Measurements from ENCODE around the gene XPC.

XPC gene

DNA sequence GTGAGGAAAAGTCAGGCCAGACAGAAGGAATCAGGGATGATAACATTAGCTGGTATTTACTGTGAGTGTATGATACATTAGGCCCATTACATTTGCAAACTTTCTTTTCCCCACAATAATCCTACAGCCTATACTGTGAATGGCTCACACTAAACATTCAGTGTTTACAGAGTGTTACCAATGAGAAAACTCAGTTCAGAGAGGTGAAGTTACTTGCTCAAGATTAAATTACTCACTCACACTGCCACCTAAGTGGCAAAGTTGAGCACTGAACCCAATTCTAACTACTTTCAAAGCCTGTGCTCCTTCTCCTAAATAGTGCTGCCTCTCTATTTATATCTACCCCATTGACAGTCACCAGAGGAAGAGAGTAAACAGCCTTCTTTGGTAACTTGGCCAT, 8.5 kb downstream of the XPC start:
- no peak for DNase-seq

DNA sequence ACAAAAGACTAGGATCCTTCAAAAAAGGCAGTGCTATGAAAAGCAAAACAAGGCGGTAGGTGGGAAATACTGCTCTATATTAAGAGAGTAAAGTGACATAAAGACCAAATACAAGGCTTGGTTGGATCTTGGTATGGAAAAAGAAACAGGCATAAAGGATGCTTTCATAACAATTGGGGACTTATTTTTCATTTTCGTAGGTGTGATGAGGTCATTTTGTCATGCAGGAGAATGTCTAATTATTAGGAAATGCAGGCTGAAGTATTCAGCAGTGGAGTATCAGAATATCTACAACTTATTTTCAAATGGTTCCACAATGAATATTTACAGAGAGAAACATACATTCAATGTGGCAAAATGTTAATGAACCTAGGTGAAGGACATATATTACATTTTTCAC, 9.0 kb downstream of the XPC start:
- no peak for DNase-seq

DNA sequence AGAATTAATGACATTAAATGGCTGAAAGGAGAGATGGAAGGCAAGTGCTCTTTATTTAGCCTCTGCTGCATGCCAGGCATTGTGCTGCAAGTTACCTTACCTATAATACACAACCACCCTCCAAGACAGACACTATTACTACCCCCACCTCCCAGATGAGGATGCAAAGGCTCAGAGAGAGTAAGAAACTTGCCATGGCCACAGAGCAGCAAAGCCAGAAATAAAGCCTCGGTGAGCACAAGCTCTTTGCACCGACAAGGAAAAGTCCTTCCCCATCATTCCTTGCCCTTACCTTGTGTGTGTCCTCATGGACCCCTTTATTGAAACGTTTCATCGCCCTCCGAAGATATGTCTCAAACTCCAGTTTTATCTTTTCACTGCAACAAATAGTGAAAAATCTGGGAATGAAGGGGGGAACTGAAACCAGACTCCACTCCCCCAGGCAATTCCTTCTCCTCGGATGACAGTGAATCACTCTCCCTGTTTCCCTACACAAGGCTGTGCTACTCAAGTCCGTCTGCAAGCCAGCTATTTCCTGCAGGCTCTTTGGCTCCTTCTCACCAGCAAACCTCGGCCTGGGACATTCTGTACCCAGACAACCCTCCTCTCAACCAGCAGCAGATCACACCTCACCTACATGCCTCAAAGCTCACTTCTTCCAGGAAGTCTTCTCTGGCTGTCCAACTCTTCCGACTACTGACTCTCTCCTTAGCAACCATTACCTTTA, 11.4 kb downstream of the XPC start:
- no peak for DNase-seq

DNA sequence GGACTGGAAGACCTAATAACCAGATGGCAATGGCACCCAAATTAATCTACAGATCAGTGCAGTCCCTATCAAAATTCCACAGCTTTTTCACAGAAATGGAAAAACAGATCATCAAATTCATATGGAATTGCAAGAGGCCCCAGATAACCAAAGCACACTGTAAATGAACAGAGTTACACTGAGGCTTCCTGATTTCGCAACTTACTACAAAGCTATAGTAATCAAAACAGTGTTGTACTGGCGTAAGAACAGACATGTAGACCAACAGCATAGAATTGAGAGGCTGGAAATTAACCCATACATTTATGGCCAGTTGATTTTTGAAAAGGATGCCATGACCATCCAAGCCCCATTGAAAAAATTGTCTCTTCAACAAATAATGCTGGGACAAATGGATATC, 16.2 kb downstream of the XPC start:
- no peak for DNase-seq

DNA sequence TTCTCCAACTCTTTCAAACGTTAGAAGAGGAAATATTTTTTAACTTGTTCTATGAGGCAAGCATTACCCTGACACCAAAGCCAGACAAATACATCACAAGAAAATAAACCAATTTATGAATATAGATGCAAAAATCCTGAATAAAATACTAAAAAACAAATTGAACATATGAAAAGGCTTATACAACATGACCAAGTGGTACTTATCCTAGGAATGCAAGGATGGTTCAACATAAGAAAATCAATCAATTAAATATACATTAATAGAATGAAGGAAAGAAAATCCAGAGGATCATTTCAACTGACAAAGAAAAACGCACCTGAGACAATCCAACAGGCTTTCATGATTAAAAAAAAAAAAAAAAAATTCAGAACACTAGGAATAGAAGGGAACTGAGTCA, 17.1 kb downstream of the XPC start:
- DNase-seq, result no peak

DNA sequence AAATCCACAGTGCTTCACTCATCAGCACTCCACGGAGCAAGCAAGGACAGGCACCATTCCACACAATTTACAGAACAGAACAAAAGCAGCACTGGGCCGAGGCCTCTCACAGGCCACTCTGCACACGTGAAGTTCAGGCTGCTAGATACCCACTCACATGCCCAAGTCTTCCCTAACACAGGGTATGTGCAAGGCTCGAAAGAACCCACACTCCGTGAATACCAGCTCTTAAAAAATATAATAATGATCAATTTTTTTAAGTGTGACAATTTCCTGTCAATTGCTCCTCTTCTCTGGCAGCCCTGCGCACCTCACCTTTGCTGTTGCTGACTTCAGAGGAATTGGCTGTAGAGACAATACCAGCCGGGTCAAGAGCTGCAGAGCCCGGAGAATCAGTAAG, 19.0 kb downstream of the XPC start:
- no peak for DNase-seq

DNA sequence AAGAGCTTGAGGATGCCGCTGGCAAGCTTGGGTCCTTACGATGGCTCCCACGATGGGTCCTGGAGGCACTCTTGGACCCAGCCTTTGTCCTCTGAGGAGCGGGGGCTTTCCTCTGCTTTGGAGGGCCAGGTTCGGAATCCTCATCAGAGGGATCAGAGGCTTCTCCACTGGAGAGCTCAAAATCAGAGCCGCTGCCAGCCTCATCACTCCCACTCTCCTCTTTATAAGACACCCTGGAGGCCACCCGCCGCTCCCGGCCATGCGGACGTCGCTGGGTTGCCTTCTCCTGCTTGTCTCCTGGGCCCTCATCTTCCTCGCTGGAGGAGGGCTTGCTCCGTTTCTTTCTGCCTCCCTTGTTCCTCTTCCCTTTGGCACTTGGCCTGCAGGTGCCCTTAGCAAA, 20.0 kb downstream of the XPC start:
- no peak for DNase-seq

DNA sequence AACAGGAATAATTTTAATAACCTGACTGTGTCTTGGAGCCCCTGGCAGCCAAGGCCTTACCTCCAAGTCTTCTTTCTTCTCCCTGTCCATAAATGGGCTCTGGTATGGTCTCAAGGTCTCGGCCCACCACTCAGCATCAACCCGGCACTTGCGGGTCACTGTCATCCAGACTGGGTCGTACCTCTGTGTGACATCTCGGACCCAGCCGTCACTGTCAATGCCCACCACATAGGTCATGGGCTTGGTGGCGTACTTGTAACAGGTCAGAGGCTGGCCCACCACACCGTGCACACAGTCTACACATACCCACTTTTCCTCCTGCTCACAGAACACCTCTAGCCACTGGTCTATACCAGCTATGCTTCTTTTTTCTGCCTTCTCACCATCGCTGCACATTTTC, 20.4 kb downstream of the XPC start:
- no peak for DNase-seq

DNA sequence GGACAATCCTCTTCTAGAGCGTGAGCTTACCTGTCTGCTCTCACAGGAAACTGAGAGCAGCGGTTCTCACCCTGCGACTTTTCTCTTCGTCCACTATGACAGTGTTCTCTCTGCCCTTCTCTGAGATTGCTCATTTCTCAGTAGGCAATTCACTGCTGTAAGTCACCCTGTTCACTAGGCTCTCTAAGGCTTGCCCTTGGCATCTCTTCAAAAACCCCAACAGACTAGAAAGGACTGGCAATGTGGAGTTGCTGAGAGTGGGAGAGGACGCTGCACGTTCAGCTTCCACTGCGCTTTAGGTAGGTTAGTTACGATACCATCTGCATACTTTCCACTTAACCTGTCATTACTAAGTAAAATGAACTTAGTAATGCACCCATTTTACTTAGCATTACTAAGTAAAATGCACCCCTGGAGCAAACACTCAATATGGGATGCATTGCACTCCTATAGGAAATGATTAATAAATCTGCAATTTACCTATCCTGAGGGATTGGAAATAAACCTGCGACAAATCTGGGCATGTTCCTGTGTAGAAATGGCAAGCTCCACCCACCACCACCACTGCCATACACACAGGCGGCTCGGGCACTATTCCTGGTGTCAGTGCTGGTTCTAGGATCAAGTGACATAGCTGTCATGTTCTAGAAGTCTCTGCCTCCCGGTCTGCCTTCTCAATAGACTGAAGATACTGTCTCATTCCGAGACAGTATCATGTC, 21.4 kb downstream of the XPC start:
- no peak for DNase-seq

DNA sequence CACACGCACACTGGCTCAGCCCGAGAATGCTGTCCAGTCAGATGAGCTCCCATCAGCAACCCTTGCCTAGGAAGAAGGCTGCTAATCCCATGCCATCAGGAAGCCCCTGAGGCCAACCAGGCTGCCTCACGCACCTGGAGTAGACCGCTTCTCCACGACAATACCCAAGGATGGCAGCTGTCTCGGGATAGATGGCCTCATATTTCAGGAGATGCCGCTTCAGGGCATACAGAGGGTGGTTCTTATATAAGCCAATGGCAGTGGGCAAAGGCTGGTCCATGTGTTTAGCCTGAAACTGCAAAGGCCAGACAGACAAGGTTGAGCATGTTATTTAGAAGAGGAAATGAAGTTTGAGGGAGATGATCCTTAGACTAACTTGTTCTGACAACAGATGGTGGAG, 22.2 kb downstream of the XPC start:
- no peak for DNase-seq

DNA sequence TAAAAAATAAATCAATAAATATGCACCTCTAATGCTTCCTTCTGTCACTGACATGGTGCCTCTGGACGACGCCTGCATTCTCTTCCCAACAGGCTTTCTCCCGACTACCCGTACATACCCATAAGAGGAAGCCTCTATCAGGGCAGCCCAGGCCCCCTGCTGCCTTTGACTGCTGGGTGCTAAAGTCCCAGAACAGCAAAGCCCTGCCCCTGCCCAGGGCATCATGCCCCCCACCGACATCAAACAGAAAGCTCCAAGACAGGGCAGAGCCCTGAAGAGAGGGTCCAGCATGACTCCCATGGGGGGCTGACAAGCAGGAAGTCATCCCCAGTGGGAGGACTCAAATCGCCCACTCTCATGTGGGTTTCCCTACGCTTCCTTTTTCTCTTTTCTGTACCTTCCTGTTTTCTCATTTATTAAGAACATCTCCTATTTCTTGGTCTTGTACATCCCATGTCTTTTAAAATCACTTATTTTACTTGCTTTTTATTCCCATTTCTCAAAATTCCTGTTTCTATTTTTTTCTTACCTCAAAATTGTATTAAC, 23.4 kb downstream of the XPC start:
- no peak for DNase-seq

DNA sequence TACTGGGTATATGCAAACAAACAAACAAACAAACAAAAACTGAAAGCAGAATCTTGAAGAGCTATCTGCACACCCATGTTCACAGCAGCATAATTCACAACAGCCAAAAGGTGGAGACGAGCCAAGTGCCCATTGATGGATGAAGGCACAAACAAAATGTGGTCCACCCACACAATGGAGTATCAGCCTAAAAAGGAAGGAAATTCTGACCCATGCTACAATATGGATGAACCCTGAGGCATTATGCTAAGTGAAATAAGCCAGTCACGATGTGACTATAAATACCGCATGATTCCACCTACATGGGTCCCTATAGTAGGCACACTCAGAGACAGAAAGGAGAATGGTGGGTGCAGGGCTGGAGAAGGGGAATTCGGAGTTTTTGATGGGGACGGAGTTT, 24.1 kb downstream of the XPC start:
- DNase-seq, result no peak

DNA sequence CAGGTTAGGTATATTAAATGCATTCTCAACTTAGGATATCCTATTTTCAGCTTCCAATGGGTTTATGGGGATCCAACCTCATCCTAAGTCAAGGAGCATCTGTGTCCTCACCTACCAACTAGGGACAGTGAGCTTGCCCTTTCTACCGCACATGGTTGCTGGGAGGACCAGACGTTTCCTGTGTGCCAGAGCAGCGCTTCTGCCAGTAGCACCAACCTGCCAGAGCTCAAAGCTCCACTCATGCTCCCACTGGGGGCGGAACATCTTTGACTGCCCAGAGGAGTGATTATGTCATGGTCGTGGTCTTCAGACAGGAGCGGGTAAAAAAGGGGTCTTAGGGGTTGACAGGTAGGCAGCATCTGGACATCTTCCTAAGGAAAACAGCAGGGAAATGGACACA, 24.7 kb downstream of the XPC start:
- no peak for DNase-seq

DNA sequence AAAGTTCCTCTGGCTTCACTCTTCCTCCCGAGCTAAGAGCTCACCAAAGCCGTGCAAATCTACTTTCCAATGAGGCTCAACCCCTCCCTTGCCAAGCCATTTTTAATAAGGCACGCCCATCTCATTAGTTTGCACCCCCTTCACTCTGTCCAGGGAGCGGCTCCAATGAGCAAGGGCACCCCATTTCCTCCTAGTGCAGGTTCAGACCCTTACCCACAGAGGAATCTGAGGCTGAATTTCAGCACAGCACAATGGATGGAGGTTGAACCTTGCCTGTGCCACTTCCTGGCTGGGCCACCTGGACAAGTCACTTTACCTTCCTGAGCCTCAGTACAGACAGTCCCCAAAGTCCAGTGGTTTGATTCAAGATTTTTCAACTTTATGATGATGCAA, 25.4 kb downstream of the XPC start:
- DNase-seq, result no peak

DNA sequence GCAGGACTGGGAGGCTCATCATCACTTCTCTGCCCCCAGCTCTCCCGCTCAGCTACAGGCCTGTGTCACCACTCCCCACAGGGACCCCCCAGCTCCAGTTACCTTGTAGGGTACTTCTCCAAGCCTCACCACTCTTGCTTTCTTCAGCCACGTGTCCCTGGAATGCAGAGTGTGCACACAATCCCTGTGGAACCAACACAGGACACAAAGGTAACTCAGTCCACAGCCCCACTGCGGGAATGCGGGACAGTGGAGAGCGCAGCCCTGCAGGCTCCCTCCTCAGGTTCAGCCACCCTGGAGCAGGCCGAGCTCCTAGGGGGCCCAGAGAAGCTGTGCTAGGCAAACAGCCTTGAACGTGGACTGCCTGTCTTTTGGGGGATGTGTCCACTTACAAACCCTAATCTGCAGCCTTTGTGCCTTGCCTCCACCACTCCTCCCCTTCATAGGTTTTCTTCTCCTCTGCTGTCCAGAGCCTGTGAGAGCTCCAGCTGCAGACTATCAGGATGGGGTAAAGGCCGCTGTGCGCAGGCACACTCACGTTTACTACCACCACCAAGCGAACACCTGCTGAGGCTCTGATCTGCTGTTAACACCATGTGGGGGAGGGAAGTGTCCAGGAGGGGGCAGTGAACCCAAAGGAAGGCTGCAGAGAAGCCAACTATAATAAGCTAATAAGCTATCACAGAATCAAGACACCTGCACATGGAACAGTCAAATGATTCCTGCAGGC, 26.0 kb downstream of the XPC start:
- DNase-seq, result no peak

DNA sequence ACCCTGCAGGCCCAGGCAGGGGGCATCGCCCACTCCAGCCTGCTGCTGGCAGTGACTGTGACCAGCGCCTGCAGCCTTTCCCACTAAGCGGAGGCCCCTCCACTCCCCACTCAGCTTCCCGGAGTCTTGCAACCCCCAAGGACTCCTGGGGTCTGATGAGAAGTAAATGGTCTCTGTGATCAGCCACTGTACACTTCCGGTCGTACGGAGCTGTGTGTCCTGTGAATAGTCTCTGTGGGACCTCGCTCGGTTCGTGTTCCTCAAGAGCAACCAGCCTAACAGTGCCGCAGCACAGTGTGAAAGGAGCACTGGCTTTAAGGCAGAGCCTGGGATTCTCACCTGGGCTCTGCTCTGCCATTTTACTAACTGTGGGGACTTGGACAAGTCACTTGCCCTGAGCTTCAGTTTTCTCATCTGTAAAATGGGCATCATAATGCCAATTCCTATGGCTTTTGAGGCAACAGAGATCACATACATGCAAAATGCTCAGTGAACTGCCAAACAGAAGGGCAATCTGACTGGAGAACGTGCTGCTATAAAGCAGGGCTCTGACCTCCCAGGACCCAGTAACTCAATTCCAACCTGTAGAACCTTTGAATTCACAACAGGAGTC, 26.8 kb downstream of the XPC start:
- DNase-seq, result no peak

DNA sequence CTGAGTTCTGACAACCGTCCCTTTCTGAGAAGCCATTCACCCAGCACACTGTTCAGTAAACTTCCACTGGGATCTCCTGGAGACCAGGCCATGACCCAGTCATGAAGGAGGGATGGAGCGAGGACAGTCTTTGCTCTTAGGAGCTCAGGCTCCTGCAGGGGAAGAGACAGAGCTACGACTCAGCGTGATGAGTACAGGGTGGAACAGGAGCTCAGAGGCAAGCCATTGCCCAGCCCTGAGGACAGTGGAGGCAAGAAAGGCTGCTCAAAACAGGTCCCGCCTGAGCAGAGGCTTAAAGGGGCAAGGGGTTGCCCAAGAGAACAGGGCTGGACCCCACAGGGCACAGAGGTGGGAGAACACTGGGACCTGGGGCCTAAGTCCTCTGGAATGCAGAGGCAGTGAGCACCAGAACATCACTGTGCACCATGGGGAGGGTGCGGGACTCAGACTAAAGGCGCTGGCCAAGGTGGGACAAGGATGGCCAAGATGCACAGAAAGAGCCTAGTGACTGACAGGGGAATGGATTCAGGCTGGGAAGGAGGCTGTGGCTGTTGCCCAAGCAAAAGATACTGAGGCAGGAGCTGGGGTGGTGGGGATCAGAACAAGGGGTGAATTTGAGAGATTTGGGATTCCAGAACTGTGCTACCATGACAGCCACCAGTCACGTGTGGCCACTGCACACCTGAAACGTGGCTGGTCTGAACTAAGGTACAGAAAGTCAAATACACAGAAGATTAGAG, 27.7 kb downstream of the XPC start:
- no peak for DNase-seq

DNA sequence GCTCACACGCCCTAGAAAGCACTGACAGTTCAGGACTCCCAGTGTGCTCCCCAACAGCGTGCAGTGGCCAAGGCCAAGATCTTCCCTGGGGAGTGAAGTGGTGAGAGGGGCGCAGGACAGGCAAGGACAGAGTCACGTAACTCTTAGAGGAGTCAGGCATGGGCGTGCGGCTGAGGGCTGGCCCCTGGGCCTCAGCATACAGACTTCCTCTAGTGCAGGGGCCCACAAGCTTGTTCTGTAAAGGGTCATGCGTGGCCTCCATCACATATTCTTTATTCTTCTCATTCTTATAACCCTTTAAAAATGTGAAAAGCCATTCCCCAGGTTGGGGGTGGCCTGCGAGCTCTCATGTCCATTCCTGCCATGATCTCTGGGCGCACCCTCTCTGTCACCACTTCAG, 28.3 kb downstream of the XPC start:
- no peak for DNase-seq

DNA sequence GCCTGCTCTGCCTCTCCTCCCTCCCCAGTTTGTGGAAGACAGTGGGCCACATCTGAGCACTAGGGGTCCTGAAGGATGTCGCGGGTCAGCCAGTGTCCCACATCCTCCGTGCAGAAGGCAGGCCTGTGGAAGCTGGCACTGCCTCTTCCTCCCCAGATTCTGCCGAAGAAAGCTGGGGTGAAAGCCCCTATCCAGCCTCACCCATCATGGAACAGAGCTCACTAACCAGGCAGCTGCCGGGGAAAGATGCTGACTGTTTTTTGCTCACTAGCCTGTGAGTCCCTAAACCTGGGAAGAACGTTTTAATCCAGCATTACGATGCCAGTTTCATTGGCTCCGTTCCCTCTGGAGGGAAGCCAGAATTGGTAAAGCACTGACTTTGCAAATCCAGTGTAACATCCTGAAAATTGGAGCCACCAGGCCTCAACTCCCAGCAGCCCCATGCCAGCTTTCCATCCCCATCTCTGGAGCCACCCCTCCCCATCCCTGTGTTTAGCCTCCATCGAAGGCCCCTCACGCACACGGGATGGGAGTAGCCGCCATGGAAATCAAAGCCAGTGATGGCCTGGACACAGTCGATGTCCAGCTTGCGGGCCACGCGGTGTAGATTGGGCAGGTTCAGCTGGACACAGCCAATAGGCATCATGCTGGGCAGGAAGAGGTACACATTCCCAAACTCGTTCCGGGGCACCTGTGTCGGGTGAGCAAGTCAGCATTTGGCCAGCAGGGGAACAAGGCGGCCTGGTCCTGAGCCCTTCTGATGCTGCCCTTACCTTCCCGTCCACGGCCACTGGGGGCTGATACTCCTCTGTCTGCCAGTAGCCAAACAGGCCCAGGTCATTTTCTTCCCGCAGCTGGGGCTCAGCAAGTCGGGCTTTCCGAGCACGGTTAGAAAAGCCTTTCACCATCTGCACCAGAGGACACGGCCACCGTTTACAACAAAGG, 30.1 kb downstream of the XPC start:
- DNase-seq, result no peak

DNA sequence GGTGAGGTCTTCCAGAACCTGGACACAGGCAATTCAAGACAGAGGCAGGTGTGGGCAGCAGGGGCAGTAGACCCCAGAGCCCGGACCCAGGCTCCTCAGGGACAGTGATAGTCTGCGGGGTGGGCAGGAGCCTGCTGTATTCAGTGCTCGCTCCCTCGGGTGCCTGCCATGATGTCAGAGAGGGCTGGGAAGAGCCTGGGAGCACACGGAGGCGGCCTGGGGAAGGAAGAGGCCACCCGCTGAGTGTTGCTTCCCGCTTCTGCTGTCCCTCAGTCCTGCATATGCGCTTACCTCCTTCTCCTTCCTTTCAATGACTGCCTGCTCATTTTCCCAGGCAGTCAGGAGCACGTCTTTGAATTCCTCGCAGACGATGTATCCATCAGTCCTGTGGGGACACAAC, 30.8 kb downstream of the XPC start:
- DNase-seq, result no peak

DNA sequence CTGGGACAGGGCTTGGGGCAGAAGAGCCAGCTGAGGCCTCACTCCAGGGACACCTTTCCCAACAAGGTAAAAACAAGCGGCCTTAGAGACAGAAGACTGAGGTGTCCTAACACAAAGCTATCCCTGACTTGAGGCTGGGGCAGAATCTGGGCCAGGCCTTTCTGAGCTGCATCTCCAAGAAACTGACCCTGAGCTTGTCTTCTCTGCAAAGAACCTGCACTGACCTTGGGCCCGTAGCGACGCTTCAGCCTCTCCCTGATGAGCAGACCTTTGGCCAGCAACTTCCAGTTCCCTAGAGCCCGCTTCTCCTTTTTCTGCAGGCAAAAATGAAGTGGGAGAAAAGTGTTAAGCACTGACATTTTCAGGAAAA, 31.4 kb downstream of the XPC start:
- no peak for DNase-seq
